PC-9 (cell line): Measurements from ENCODE around the gene ANKRD11.
"Not testable (repeated sequence)": the region's sequence is repeated elsewhere in the genome, so short reads cannot be mapped to it uniquely, and the experiment has no call there.

ENCODE experiments used
- EZH2 ChIP-seq: fragments of 200-600 bp; sonication (generic); IDR thresholded peaks from 2 replicates; pipeline ENCODE4 v1.8.0; 2017; ENCODE audit warnings: antibody characterized with exemption, low read depth
- TF ChIP-seq, protein P1 (sequence below): fragments of 200-600 bp; sonication (generic); conservative IDR thresholded peaks from 2 replicates; pipeline ENCODE4 v1.6.1; 2017; ENCODE audit warnings: mixed run types, antibody characterized with exemption, mild to moderate bottlenecking, moderate library complexity

DNA sequence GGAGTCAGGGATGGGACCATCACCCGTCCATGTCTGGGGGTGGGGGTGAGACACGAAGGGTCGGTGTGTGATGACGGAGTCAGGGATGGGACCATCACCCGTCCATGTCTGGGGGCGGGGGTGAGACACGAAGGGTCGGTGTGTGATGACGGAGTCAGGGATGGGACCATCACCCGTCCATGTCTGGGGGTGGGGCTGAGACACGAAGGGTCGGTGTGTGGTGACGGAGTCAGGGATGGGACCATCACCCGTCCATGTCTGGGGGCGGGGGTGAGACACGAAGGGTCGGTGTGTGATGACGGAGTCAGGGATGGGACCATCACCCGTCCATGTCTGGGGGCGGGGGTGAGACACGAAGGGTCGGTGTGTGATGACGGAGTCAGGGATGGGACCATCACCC, 69.1 kb downstream of the ANKRD11 start:
- TF ChIP-seq, protein P1, sequence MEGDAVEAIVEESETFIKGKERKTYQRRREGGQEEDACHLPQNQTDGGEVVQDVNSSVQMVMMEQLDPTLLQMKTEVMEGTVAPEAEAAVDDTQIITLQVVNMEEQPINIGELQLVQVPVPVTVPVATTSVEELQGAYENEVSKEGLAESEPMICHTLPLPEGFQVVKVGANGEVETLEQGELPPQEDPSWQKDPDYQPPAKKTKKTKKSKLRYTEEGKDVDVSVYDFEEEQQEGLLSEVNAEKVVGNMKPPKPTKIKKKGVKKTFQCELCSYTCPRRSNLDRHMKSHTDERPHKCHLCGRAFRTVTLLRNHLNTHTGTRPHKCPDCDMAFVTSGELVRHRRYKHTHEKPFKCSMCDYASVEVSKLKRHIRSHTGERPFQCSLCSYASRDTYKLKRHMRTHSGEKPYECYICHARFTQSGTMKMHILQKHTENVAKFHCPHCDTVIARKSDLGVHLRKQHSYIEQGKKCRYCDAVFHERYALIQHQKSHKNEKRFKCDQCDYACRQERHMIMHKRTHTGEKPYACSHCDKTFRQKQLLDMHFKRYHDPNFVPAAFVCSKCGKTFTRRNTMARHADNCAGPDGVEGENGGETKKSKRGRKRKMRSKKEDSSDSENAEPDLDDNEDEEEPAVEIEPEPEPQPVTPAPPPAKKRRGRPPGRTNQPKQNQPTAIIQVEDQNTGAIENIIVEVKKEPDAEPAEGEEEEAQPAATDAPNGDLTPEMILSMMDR: not testable (repeated sequence)
- TF ChIP-seq EZH2: not testable (repeated sequence)
